ENCODE results near the gene NOS2.
A peak's percentile ranks its signal among the peaks of the same experiment; 100 is the strongest.
"Not testable (repeated sequence)": the region's sequence is repeated elsewhere in the genome, so short reads cannot be mapped to it uniquely, and the experiment has no call there.

Gene NOS2

GRCh38 chr17:27755706-27756466 lies 44.4 kb downstream of the NOS2 start:
- DNase-seq (ENCODE audit: low read depth), result no peak

GRCh38 chr17:27754549-27754948 lies 45.8 kb downstream of the NOS2 start:
- DNase-seq (ENCODE audit: low read depth), result no peak

GRCh38 chr17:27753726-27754125 lies 46.6 kb downstream of the NOS2 start:
- DNase-seq (ENCODE audit: low read depth), result not testable (repeated sequence)

GRCh38 chr17:27752831-27753619 lies 47.3 kb downstream of the NOS2 start:
- not testable (repeated sequence) for DNase-seq (ENCODE audit: low read depth)

GRCh38 chr17:27751622-27752490 lies 48.5 kb downstream of the NOS2 start:
- no peak for DNase-seq (ENCODE audit: low read depth)

GRCh38 chr17:27751166-27751565 lies 49.2 kb downstream of the NOS2 start:
- DNase-seq (ENCODE audit: low read depth), result no peak

- not testable (repeated sequence) for DNase-seq (ENCODE audit: low read depth)
These were observed 50.7 kb downstream of the NOS2 start for GRCh38 chr17:27749562-27750150.

GRCh38 chr17:27748360-27748825 lies 51.9 kb downstream of the NOS2 start:
- DNase-seq (ENCODE audit: low read depth), result no peak

- DNase-seq (ENCODE audit: low read depth), result no peak
These were observed 52.6 kb downstream of the NOS2 start for GRCh38 chr17:27747462-27748359.

GRCh38 chr17:27746881-27747280 lies 53.4 kb downstream of the NOS2 start:
- DNase-seq (ENCODE audit: low read depth), result no peak

GRCh38 chr17:27746320-27746719 lies 54.0 kb downstream of the NOS2 start:
- not testable (repeated sequence) for DNase-seq (ENCODE audit: low read depth)

GRCh38 chr17:27745207-27745830 lies 55.0 kb downstream of the NOS2 start:
- DNase-seq (ENCODE audit: low read depth), result not testable (repeated sequence)

GRCh38 chr17:27743281-27743885 lies 56.9 kb downstream of the NOS2 start:
- no peak for DNase-seq (ENCODE audit: low read depth)

GRCh38 chr17:27741971-27742575 lies 58.3 kb downstream of the NOS2 start:
- no peak for DNase-seq (ENCODE audit: low read depth)

GRCh38 chr17:27741361-27741861 lies 58.9 kb downstream of the NOS2 start:
- peak; percentile 48 for DNase-seq (ENCODE audit: low read depth)

GRCh38 chr17:27740541-27740940 lies 59.8 kb downstream of the NOS2 start:
- DNase-seq (ENCODE audit: low read depth), result not testable (repeated sequence)

- DNase-seq (ENCODE audit: low read depth), result no peak
These were observed 66.6 kb downstream of the NOS2 start for GRCh38 chr17:27733773-27734172.

GRCh38 chr17:27732746-27733145 lies 67.6 kb downstream of the NOS2 start:
- not testable (repeated sequence) for DNase-seq (ENCODE audit: low read depth)

- DNase-seq (ENCODE audit: low read depth), result not testable (repeated sequence)
These were observed 74.3 kb downstream of the NOS2 start for GRCh38 chr17:27725982-27726381.

Measured in stromal cell of bone marrow (primary cell).